Measurements from ENCODE around the gene MAP3K5.
A peak's percentile ranks its signal among the peaks of the same experiment; 100 is the strongest.

The MAP3K5 gene

GRCh38 chr6:136641873-136642465 lies 150.3 kb downstream of the MAP3K5 start:
- Histone ChIP-seq H2BK15ac (ENCODE audit: low read depth, poor library complexity, severe bottlenecking) (no peak overlapping the region), H4K8ac (ENCODE audit: low read length) (no peak overlapping the region), H3K4me2 (ENCODE audit: low read length, poor library complexity, severe bottlenecking) (no peak overlapping the region), H3K79me1 (replicated peaks; ENCODE audit: low read length, poor library complexity, severe bottlenecking) (no peaks in the 10 kb centered on the region), H4K91ac (ENCODE audit: low read length) (no peak overlapping the region), H3K27me3 (ENCODE audit: control insufficient read depth in 1 of 2, insufficient read depth in 1 of 2, low read length in 2 of 2) (no peaks in the 10 kb centered on the region), H3K36me3 (ENCODE audit: control insufficient read depth in 1 of 2, insufficient read depth in 2 of 2, low read depth in 1 of 2, low read length in 2 of 2) (peaks cover 0 to 2% of the 10 kb centered on the region in 2 experiments), H3K18ac (ENCODE audit: low read depth in 1 of 2, low read length in 2 of 2) (no peak overlapping the region), H3K9ac (ENCODE audit: low read length) (peak overlapping the region; percentile 1), H2AFZ (ENCODE audit: low read depth, low read length) (no peak overlapping the region), H2BK12ac (ENCODE audit: low read length in 2 of 2) (no peak overlapping the region), H2BK120ac (ENCODE audit: low read depth, low read length) (no peak overlapping the region), H3K27ac (ENCODE audit: low read length, poor library complexity, severe bottlenecking) (no peak overlapping the region), H3K23ac (ENCODE audit: low read length in 2 of 2) (no peak overlapping the region), H2BK5ac (ENCODE audit: low read depth, low read length, poor library complexity, severe bottlenecking) (no peak overlapping the region), H3K4me3 (ENCODE audit: insufficient read depth in 1 of 2, low read depth in 1 of 2, low read length in 2 of 2) (no peak overlapping the region), H3K4ac (ENCODE audit: low read depth in 1 of 2, low read length in 2 of 2) (no peak overlapping the region), H3K4me1 (ENCODE audit: control insufficient read depth, insufficient read depth, low read depth, low read length) (peaks cover 2% of the 10 kb centered on the region), H3K9me3 (ENCODE audit: control insufficient read depth, low read length) (no peaks in the 10 kb centered on the region), H3K14ac (ENCODE audit: low read length in 2 of 2) (no peak overlapping the region), H2AK5ac (ENCODE audit: low read length, severe bottlenecking) (no peak overlapping the region)
- DNase-seq: no peak
- 100% methylated on average over 2 of the region's 3 CpGs for WGBS

- Histone ChIP-seq H2BK15ac (ENCODE audit: low read depth, poor library complexity, severe bottlenecking) (no peak overlapping the region), H3K4ac (ENCODE audit: low read depth in 1 of 2, low read length in 2 of 2) (no peak overlapping the region), H3K23ac (ENCODE audit: low read length in 2 of 2) (no peak overlapping the region), H2AFZ (ENCODE audit: low read depth, low read length) (no peak overlapping the region), H3K18ac (ENCODE audit: low read depth in 1 of 2, low read length in 2 of 2) (no peak overlapping the region), H3K27ac (ENCODE audit: low read length, poor library complexity, severe bottlenecking) (no peak overlapping the region), H2BK12ac (ENCODE audit: low read length in 2 of 2) (no peak overlapping the region), H2BK5ac (ENCODE audit: low read depth, low read length, poor library complexity, severe bottlenecking) (no peak overlapping the region), H2AK5ac (ENCODE audit: low read length, severe bottlenecking) (no peak overlapping the region), H3K27me3 (ENCODE audit: control insufficient read depth in 1 of 2, insufficient read depth in 1 of 2, low read length in 2 of 2) (no peaks in the 10 kb centered on the region), H4K91ac (ENCODE audit: low read length) (no peak overlapping the region), H3K4me3 (ENCODE audit: insufficient read depth in 1 of 2, low read depth in 1 of 2, low read length in 2 of 2) (no peak overlapping the region), H3K4me1 (ENCODE audit: control insufficient read depth, insufficient read depth, low read depth, low read length) (peaks cover 2% of the 10 kb centered on the region), H2BK120ac (ENCODE audit: low read depth, low read length) (no peak overlapping the region), H3K14ac (ENCODE audit: low read length in 2 of 2) (no peak overlapping the region), H3K4me2 (ENCODE audit: low read length, poor library complexity, severe bottlenecking) (no peak overlapping the region), H3K9me3 (ENCODE audit: control insufficient read depth, low read length) (no peaks in the 10 kb centered on the region), H3K79me1 (replicated peaks; ENCODE audit: low read length, poor library complexity, severe bottlenecking) (no peaks in the 10 kb centered on the region), H3K9ac (ENCODE audit: low read length) (peak overlapping the region; percentile 53), H4K8ac (ENCODE audit: low read length) (no peak overlapping the region), H3K36me3 (ENCODE audit: control insufficient read depth in 1 of 2, insufficient read depth in 2 of 2, low read depth in 1 of 2, low read length in 2 of 2) (peaks cover 3 to 9% of the 10 kb centered on the region in 2 experiments)
- 96% methylated on average over 2 of the region's 3 CpGs for WGBS
- no peak for DNase-seq
Measured at GRCh38 chr6:136641166-136641565, 151.1 kb downstream of the MAP3K5 start.

- H4K91ac ChIP-seq (ENCODE audit: low read length): no peak overlapping the region
- H4K8ac ChIP-seq (ENCODE audit: low read length): no peak overlapping the region
- H2AFZ ChIP-seq (ENCODE audit: low read depth, low read length): no peak overlapping the region
- no peak overlapping the region for H2BK120ac ChIP-seq (ENCODE audit: low read depth, low read length)
- peaks cover 2% of the 10 kb centered on the region for H3K4me1 ChIP-seq (ENCODE audit: control insufficient read depth, insufficient read depth, low read depth, low read length)
- no peak overlapping the region for H2BK12ac ChIP-seq (ENCODE audit: low read length in 2 of 2)
- H2AK5ac ChIP-seq (ENCODE audit: low read length, severe bottlenecking): no peak overlapping the region
- H3K79me1 ChIP-seq (replicated peaks; ENCODE audit: low read length, poor library complexity, severe bottlenecking): no peaks in the 10 kb centered on the region
- H3K4me3 ChIP-seq (ENCODE audit: insufficient read depth in 1 of 2, low read depth in 1 of 2, low read length in 2 of 2): no peak overlapping the region
- no peak overlapping the region for H3K23ac ChIP-seq (ENCODE audit: low read length in 2 of 2)
- DNase-seq: peak; percentile 65
- H3K4ac ChIP-seq (ENCODE audit: low read depth in 1 of 2, low read length in 2 of 2): no peak overlapping the region
- no peaks in the 10 kb centered on the region for H3K9me3 ChIP-seq (ENCODE audit: control insufficient read depth, low read length)
- no peak overlapping the region for H2BK15ac ChIP-seq (ENCODE audit: low read depth, poor library complexity, severe bottlenecking)
- H2BK5ac ChIP-seq (ENCODE audit: low read depth, low read length, poor library complexity, severe bottlenecking): no peak overlapping the region
- 79% methylated on average over 5 of the region's 5 CpGs for WGBS
- peaks cover 3 to 10% of the 10 kb centered on the region in 2 experiments for H3K36me3 ChIP-seq (ENCODE audit: control insufficient read depth in 1 of 2, insufficient read depth in 2 of 2, low read depth in 1 of 2, low read length in 2 of 2)
- H3K14ac ChIP-seq (ENCODE audit: low read length in 2 of 2): no peak overlapping the region
- no peak overlapping the region for H3K18ac ChIP-seq (ENCODE audit: low read depth in 1 of 2, low read length in 2 of 2)
- H3K4me2 ChIP-seq (ENCODE audit: low read length, poor library complexity, severe bottlenecking): no peak overlapping the region
- H3K27ac ChIP-seq (ENCODE audit: low read length, poor library complexity, severe bottlenecking): no peak overlapping the region
- peak overlapping the region; percentile 53 for H3K9ac ChIP-seq (ENCODE audit: low read length)
- no peaks in the 10 kb centered on the region for H3K27me3 ChIP-seq (ENCODE audit: control insufficient read depth in 1 of 2, insufficient read depth in 1 of 2, low read length in 2 of 2)
Measured at GRCh38 chr6:136640132-136640915, 152.0 kb downstream of the MAP3K5 start.

GRCh38 chr6:136639702-136640101 lies 152.6 kb downstream of the MAP3K5 start:
- no peak overlapping the region for H2AFZ ChIP-seq (ENCODE audit: low read depth, low read length)
- H3K9me3 ChIP-seq (ENCODE audit: control insufficient read depth, low read length): no peaks in the 10 kb centered on the region
- no peak overlapping the region for H2BK15ac ChIP-seq (ENCODE audit: low read depth, poor library complexity, severe bottlenecking)
- H3K4ac ChIP-seq (ENCODE audit: low read depth in 1 of 2, low read length in 2 of 2): no peak overlapping the region
- H3K27me3 ChIP-seq (ENCODE audit: control insufficient read depth in 1 of 2, insufficient read depth in 1 of 2, low read length in 2 of 2): no peaks in the 10 kb centered on the region
- no peak overlapping the region for H4K91ac ChIP-seq (ENCODE audit: low read length)
- no peak overlapping the region for H2AK5ac ChIP-seq (ENCODE audit: low read length, severe bottlenecking)
- H3K4me3 ChIP-seq (ENCODE audit: insufficient read depth in 1 of 2, low read depth in 1 of 2, low read length in 2 of 2): no peak overlapping the region
- no peak overlapping the region for H3K4me2 ChIP-seq (ENCODE audit: low read length, poor library complexity, severe bottlenecking)
- H2BK120ac ChIP-seq (ENCODE audit: low read depth, low read length): no peak overlapping the region
- WGBS: 88% methylated on average over 3 of the region's 3 CpGs
- no peak overlapping the region for H2BK5ac ChIP-seq (ENCODE audit: low read depth, low read length, poor library complexity, severe bottlenecking)
- H3K79me1 ChIP-seq (replicated peaks; ENCODE audit: low read length, poor library complexity, severe bottlenecking): no peaks in the 10 kb centered on the region
- no peak overlapping the region for H4K8ac ChIP-seq (ENCODE audit: low read length)
- H3K4me1 ChIP-seq (ENCODE audit: control insufficient read depth, insufficient read depth, low read depth, low read length): peaks cover 2% of the 10 kb centered on the region
- H3K14ac ChIP-seq (ENCODE audit: low read length in 2 of 2): no peak overlapping the region
- no peak overlapping the region for H3K9ac ChIP-seq (ENCODE audit: low read length)
- peaks cover 3 to 10% of the 10 kb centered on the region in 2 experiments for H3K36me3 ChIP-seq (ENCODE audit: control insufficient read depth in 1 of 2, insufficient read depth in 2 of 2, low read depth in 1 of 2, low read length in 2 of 2)
- H2BK12ac ChIP-seq (ENCODE audit: low read length in 2 of 2): no peak overlapping the region
- no peak for DNase-seq
- no peak overlapping the region for H3K23ac ChIP-seq (ENCODE audit: low read length in 2 of 2)
- H3K18ac ChIP-seq (ENCODE audit: low read depth in 1 of 2, low read length in 2 of 2): no peak overlapping the region
- no peak overlapping the region for H3K27ac ChIP-seq (ENCODE audit: low read length, poor library complexity, severe bottlenecking)
